Trophoblast cell (in vitro differentiated cells and primary cell): Measurements from ENCODE around the gene ERP29.

Experiments used
- DNase-seq, 2 donors: peaks; one replicate each; pipeline ENCODE4 v3.0.0-alpha.2; 2016
- H2AFZ ChIP-seq: 2 replicates; pipeline ENCODE4 v1.6.1; 2013; ENCODE audit warnings: low read length, moderate library complexity, mild to moderate bottlenecking; ENCODE audit not compliant: insufficient read depth, poor library complexity
- H2AK5ac ChIP-seq: 2 replicates; pipeline ENCODE4 v1.6.1; 2013; ENCODE audit warnings: mild to moderate bottlenecking, low read length
- H2BK120ac ChIP-seq: 2 replicates; pipeline ENCODE4 v1.6.1; 2013; ENCODE audit warnings: low read length, mild to moderate bottlenecking, moderate library complexity; ENCODE audit not compliant: insufficient read depth, poor library complexity
- H2BK12ac ChIP-seq: 2 replicates; pipeline ENCODE4 v1.6.1; 2013; ENCODE audit warnings: mild to moderate bottlenecking, low read length, moderate library complexity
- H2BK5ac ChIP-seq: 2 replicates; pipeline ENCODE4 v1.6.1; 2013; ENCODE audit warnings: low read length, low read depth, moderate library complexity, mild to moderate bottlenecking; ENCODE audit not compliant: poor library complexity
- H3K14ac ChIP-seq: 2 replicates; pipeline ENCODE4 v1.6.1; 2013; ENCODE audit warnings: mild to moderate bottlenecking, low read length
- H3K18ac ChIP-seq: 2 replicates; pipeline ENCODE4 v1.6.1; 2013; ENCODE audit warnings: mild to moderate bottlenecking, low read length
- H3K23ac ChIP-seq: 2 replicates; pipeline ENCODE4 v1.6.1; 2013; ENCODE audit warnings: low read length
- H3K27ac ChIP-seq: 2 replicates; pipeline ENCODE4 v1.5.1; 2013; ENCODE audit warnings: low read depth, mild to moderate bottlenecking, inconsistent platforms, low read length, moderate library complexity
- H3K27me3 ChIP-seq: 2 replicates; pipeline ENCODE4 v1.6.1; 2013; ENCODE audit warnings: inconsistent platforms, mild to moderate bottlenecking, low read length, moderate library complexity; ENCODE audit not compliant: insufficient read depth
- H3K36me3 ChIP-seq, 2 experiments: 1 replicate in 1 of 2; 2 replicates in 1 of 2; pipeline ENCODE4 v1.6.1; 2013; ENCODE audit warnings: low read length in 2 of 2, mild to moderate bottlenecking in 2 of 2, moderate library complexity in 1 of 2; ENCODE audit not compliant: insufficient read depth in 2 of 2, control insufficient read depth in 1 of 2
- H3K4ac ChIP-seq: 2 replicates; pipeline ENCODE4 v1.6.1; 2013; ENCODE audit warnings: low read depth, mild to moderate bottlenecking, low read length, moderate library complexity
- H3K4me1 ChIP-seq, 2 experiments: 1 replicate in 1 of 2; 2 replicates in 1 of 2; pipeline ENCODE4 v1.6.1; 2013; ENCODE audit warnings: low read length in 2 of 2, mild to moderate bottlenecking in 2 of 2, moderate library complexity in 1 of 2; ENCODE audit not compliant: insufficient read depth in 2 of 2, control insufficient read depth in 1 of 2
- H3K4me2 ChIP-seq: 2 replicates; pipeline ENCODE4 v1.6.1; 2013; ENCODE audit warnings: inconsistent platforms, mild to moderate bottlenecking, low read length, moderate library complexity
- H3K4me3 ChIP-seq: 2 replicates; pipeline ENCODE4 v1.5.1; 2013; ENCODE audit warnings: mild to moderate bottlenecking, low read depth, low read length, inconsistent platforms
- H3K79me1 ChIP-seq: one replicate; pipeline ENCODE4 v1.6.1; 2013; ENCODE audit warnings: low read length
- H3K79me2 ChIP-seq: 2 replicates; pipeline ENCODE4 v1.6.1; 2013; ENCODE audit warnings: low read length, mild to moderate bottlenecking; ENCODE audit not compliant: control insufficient read depth, insufficient read depth, poor library complexity
- H3K9ac ChIP-seq: 2 replicates; pipeline ENCODE4 v1.6.1; 2013; ENCODE audit warnings: mild to moderate bottlenecking, low read length
- H3K9me3 ChIP-seq: 2 replicates; pipeline ENCODE4 v1.6.1; 2013; ENCODE audit warnings: low read depth, mild to moderate bottlenecking, control low read depth, inconsistent platforms, low read length; ENCODE audit not compliant: insufficient read depth
- H4K12ac ChIP-seq: 2 replicates; pipeline ENCODE4 v1.6.1; 2013; ENCODE audit warnings: low read depth, mild to moderate bottlenecking, low read length, moderate library complexity
- H4K8ac ChIP-seq: 2 replicates; pipeline ENCODE4 v1.6.1; 2013; ENCODE audit warnings: low read depth, mild to moderate bottlenecking, low read length, moderate library complexity
- H4K91ac ChIP-seq: one replicate; pipeline ENCODE4 v1.6.1; 2013; ENCODE audit warnings: low read depth, mild to moderate bottlenecking, low read length, moderate library complexity
- WGBS: extraction: QIAGEN DNeasy Blood & Tissue Kit; methylation state at CpG from one replicate; pipeline ENCODE4 v1.1.7; 2013; ENCODE audit warnings: missing lambda C conversion rate; ENCODE audit not compliant: insufficient read length, insufficient coverage; ENCODE audit errors: extremely low coverage; 5-methylcytosine and 5-hydroxymethylcytosine counted together

The ERP29 gene

DNA sequence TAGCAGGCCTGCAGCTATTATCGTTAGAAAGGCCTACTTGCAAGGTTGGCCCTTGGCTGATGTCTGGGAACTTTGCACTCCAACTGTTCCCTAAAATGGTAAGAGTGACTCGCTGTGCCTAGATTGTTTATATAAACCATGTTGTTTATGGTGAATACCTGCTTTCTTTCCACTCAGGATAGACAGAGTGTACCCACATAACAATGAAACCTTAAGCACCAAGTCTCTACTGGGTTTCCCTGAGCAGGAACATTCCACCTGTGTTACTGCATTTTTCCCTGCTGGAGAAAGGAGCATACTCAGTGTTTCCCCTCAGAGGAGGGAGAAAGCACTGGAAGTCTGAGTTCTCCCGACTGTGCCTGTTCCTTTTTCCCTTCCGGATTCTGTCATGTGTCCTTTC lies 32.8 kb downstream of the ERP29 start:
- H3K4me1 ChIP-seq: no peaks in the 10 kb centered on the region
- no peak overlapping the region for H2AK5ac ChIP-seq
- H3K27me3 ChIP-seq: no peaks in the 10 kb centered on the region
- peaks cover 21 to 26% of the 10 kb centered on the region in 2 experiments for H3K36me3 ChIP-seq
- H2AFZ ChIP-seq: no peak overlapping the region
- no peak overlapping the region for H3K18ac ChIP-seq
- DNase-seq: no peak
- H3K4ac ChIP-seq: no peak overlapping the region
- H2BK5ac ChIP-seq: no peak overlapping the region
- H3K4me3 ChIP-seq: no peak overlapping the region
- H4K91ac ChIP-seq: no peak overlapping the region
- no peaks in the 10 kb centered on the region for H3K79me2 ChIP-seq
- no peak overlapping the region for H4K8ac ChIP-seq
- H3K23ac ChIP-seq: no peak overlapping the region
- H4K12ac ChIP-seq: no peak overlapping the region
- no CpG with 5 or more reads among the region's 4 CpGs for WGBS
- H2BK12ac ChIP-seq: no peak overlapping the region
- H3K9me3 ChIP-seq: no peaks in the 10 kb centered on the region
- H2BK120ac ChIP-seq: no peak overlapping the region
- H3K79me1 ChIP-seq: no peaks in the 10 kb centered on the region
- no peak overlapping the region for H3K14ac ChIP-seq
- no peak overlapping the region for H3K9ac ChIP-seq
- no peak overlapping the region for H3K27ac ChIP-seq
- H3K4me2 ChIP-seq: no peak overlapping the region

DNA sequence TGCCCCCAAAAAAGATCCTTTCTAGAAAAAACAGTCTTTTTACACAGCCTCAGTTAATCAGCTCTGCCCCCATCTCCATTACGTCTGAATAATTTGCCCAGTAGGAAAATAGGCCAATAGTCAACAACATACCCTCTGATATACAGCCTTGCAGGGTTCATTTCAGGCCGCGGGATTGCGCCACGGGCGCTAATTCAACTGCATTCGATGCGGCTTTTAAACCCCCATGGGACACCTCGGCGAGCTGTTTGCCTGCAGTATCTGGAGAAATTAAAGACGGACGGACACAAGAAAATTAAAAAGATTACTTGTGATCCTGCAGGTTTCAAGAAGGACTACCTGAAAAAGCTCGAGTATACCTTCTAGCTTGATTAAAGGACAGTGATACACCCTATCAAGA lies 36.1 kb downstream of the ERP29 start:
- no peak overlapping the region for H3K14ac ChIP-seq
- no peak overlapping the region for H2BK120ac ChIP-seq
- H3K4me2 ChIP-seq: no peak overlapping the region
- peaks cover 11 to 37% of the 10 kb centered on the region in 2 experiments for H3K36me3 ChIP-seq
- no peak overlapping the region for H4K91ac ChIP-seq
- H4K12ac ChIP-seq: no peak overlapping the region
- H3K18ac ChIP-seq: no peak overlapping the region
- WGBS: no CpG with 5 or more reads among the region's 13 CpGs
- H3K79me2 ChIP-seq: no peaks in the 10 kb centered on the region
- H3K79me1 ChIP-seq: no peaks in the 10 kb centered on the region
- no peak overlapping the region for H3K4ac ChIP-seq
- H4K8ac ChIP-seq: no peak overlapping the region
- H3K23ac ChIP-seq: no peak overlapping the region
- no peak for DNase-seq
- no peak overlapping the region for H2AFZ ChIP-seq
- H3K4me1 ChIP-seq: no peaks in the 10 kb centered on the region
- no peak overlapping the region for H3K4me3 ChIP-seq
- H2AK5ac ChIP-seq: no peak overlapping the region
- no peaks in the 10 kb centered on the region for H3K27me3 ChIP-seq
- H3K9ac ChIP-seq: no peak overlapping the region
- H2BK5ac ChIP-seq: no peak overlapping the region
- no peak overlapping the region for H2BK12ac ChIP-seq
- H3K9me3 ChIP-seq: no peaks in the 10 kb centered on the region
- no peak overlapping the region for H3K27ac ChIP-seq

DNA sequence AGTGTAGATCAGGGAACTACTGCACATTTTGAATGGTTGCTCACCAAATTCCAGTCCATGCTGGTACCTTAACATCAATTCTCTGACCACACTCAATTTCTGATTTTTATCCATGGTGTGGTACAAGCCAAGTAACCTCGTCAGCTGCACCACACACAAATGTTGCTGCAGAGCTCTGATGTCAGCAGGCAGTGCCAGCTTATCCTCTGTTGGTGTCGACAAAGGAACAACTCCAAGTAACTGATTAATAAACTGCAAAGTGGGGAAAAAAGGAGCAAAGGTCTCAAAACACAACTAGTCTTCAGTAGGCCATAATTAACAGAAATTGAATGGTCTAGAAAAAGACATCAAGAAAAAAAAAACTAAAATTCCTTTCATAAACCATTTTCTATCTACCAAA lies 47.9 kb downstream of the ERP29 start:
- H3K36me3 ChIP-seq: peaks cover 26 to 28% of the 10 kb centered on the region in 2 experiments
- no peaks in the 10 kb centered on the region for H3K4me1 ChIP-seq
- no peak overlapping the region for H3K14ac ChIP-seq
- H2BK12ac ChIP-seq: no peak overlapping the region
- no peak overlapping the region for H3K4me2 ChIP-seq
- H4K12ac ChIP-seq: no peak overlapping the region
- H3K79me2 ChIP-seq: no peaks in the 10 kb centered on the region
- H3K9ac ChIP-seq: no peak overlapping the region
- no peak overlapping the region for H3K23ac ChIP-seq
- no peak overlapping the region for H3K4me3 ChIP-seq
- no peaks in the 10 kb centered on the region for H3K79me1 ChIP-seq
- DNase-seq: no peak
- no peaks in the 10 kb centered on the region for H3K9me3 ChIP-seq
- no peak overlapping the region for H3K27ac ChIP-seq
- H2AFZ ChIP-seq: no peak overlapping the region
- no peak overlapping the region for H3K4ac ChIP-seq
- no peak overlapping the region for H2BK120ac ChIP-seq
- H2AK5ac ChIP-seq: no peak overlapping the region
- no peak overlapping the region for H4K91ac ChIP-seq
- H3K27me3 ChIP-seq: no peaks in the 10 kb centered on the region
- no CpG with 5 or more reads among the region's 2 CpGs for WGBS
- H2BK5ac ChIP-seq: no peak overlapping the region
- no peak overlapping the region for H4K8ac ChIP-seq
- H3K18ac ChIP-seq: no peak overlapping the region

DNA sequence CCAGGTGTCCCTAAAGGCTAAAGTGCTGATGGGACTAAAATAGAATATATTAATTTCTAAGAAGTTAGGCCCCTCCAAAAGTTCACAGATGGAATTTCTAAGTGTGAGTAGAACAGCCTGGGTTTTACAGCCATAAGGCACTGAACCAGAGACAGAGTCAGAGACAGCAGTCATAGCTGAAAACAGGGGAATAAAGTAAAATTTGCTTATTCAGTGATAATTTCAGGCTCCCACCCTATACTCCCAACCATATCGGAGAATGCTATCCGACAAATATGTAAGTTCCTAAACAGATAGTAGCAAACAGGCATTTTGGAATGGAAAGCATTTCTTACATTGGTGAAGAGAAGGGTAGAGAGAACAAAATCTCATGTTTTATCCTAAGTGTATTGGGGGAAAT lies 50.0 kb downstream of the ERP29 start:
- Histone ChIP-seq H3K79me1 (no peaks in the 10 kb centered on the region), H2BK12ac (no peak overlapping the region), H3K9ac (no peak overlapping the region)

More for the DNA sequence above, 50.0 kb downstream of the ERP29 start:
- no peak overlapping the region for H3K14ac ChIP-seq
- no peak overlapping the region for H2AK5ac ChIP-seq
- no peaks in the 10 kb centered on the region for H3K9me3 ChIP-seq
- H4K8ac ChIP-seq: no peak overlapping the region
- H3K23ac ChIP-seq: no peak overlapping the region
- no peak overlapping the region for H4K12ac ChIP-seq
- H3K4me3 ChIP-seq: no peak overlapping the region
- H3K18ac ChIP-seq: no peak overlapping the region
- H2BK5ac ChIP-seq: no peak overlapping the region
- no CpG with 5 or more reads among the region's 2 CpGs for WGBS
- no peak overlapping the region for H4K91ac ChIP-seq
- peak in 1 of 2 donors; percentile 13 for DNase-seq
- no peak overlapping the region for H2AFZ ChIP-seq
- H3K4me1 ChIP-seq: no peaks in the 10 kb centered on the region
- peaks cover 32 to 43% of the 10 kb centered on the region in 2 experiments for H3K36me3 ChIP-seq
- H3K4ac ChIP-seq: no peak overlapping the region
- H3K4me2 ChIP-seq: no peak overlapping the region
- H3K27ac ChIP-seq: no peak overlapping the region
- H3K27me3 ChIP-seq: no peaks in the 10 kb centered on the region
- no peak overlapping the region for H2BK120ac ChIP-seq
- no peaks in the 10 kb centered on the region for H3K79me2 ChIP-seq
